PC-3 (cell line): Measurements from ENCODE around the gene ATG9A. TPM values are rescaled to one million over a fixed set of nuclear protein-coding genes. Genes with fewer than 3 reads are reported as not detected.

ENCODE experiments used
- ATAC-seq: fragments of 200-7000 bp; cut with Tn5 transposase; 2 replicates; pipeline ENCODE4 v1.9.1; 2020; ENCODE audit warnings: mild to moderate bottlenecking, moderate library complexity
- BruUV-seq: library from RNA; stranded (reverse); fragments of 400-500 nt; replicated peaks from 2 replicates; lab custom pipeline; 2021; lab: Mats Ljungman, UMichigan
- CTCF ChIA-PET: fragments of 300-600 bp; sonication (Branson Sonifier 250); formaldehyde crosslinking; loops from one replicate; lab custom pipeline; 2022; ENCODE audit warnings: antibody characterized with exemption; lab: Charles Lee
- POLR2A ChIA-PET: fragments of 300-600 bp; sonication (Branson Sonifier 250); formaldehyde crosslinking; loops from one replicate; lab custom pipeline; 2022; ENCODE audit warnings: antibody characterized with exemption; ENCODE audit not compliant: unreplicated experiment; lab: Charles Lee
- DNase-seq: peaks from one replicate; pipeline ENCODE4 v3.0.0-alpha.2; 2015
- H2AFZ ChIP-seq: fragments of 300-600 bp; sonication (generic); 2 replicates; pipeline ENCODE4 v1.6.0; 2016; ENCODE audit warnings: antibody characterized with exemption, low read length
- H3F3A ChIP-seq: fragments of 300-600 bp; sonication (generic); one replicate; pipeline ENCODE4 v1.6.0; 2017; ENCODE audit warnings: antibody characterized with exemption, low read length, control low read depth, mild to moderate bottlenecking; ENCODE audit not compliant: unreplicated experiment
- H3K27ac ChIP-seq: fragments of 300-600 bp; sonication (generic); 2 replicates; pipeline ENCODE4 v1.5.1; 2016; ENCODE audit warnings: mild to moderate bottlenecking, low read length
- H3K27me3 ChIP-seq: fragments of 300-600 bp; sonication (generic); 2 replicates; pipeline ENCODE4 v1.6.1; 2016; ENCODE audit warnings: low read length, mixed read lengths
- H3K36me3 ChIP-seq: fragments of 300-600 bp; sonication (generic); 2 replicates; pipeline ENCODE4 v1.6.1; 2016; ENCODE audit warnings: low read depth, mixed run types, low read length, mixed read lengths
- H3K4me1 ChIP-seq: fragments of 300-600 bp; sonication (generic); 2 replicates; pipeline ENCODE4 v1.5.1; 2016; ENCODE audit warnings: low read length; ENCODE audit not compliant: insufficient read depth
- H3K4me2 ChIP-seq: fragments of 300-600 bp; sonication (generic); 2 replicates; pipeline ENCODE4 v1.6.0; 2016; ENCODE audit warnings: low read length
- H3K4me3 ChIP-seq: fragments of 300-600 bp; sonication (generic); 2 replicates; pipeline ENCODE4 v1.5.1; 2016; ENCODE audit warnings: mild to moderate bottlenecking, low read length, mixed read lengths
- H3K79me2 ChIP-seq: fragments of 300-600 bp; sonication (generic); 2 replicates; pipeline ENCODE4 v1.6.1; 2017; ENCODE audit warnings: low read length, mixed read lengths
- H3K9ac ChIP-seq: fragments of 300-600 bp; sonication (generic); 2 replicates; pipeline ENCODE4 v1.6.0; 2016; ENCODE audit warnings: mild to moderate bottlenecking, low read length
- H3K9me2 ChIP-seq: fragments of 300-600 bp; sonication (generic); replicated peaks from 2 replicates; pipeline ENCODE4 v1.6.1; 2016; ENCODE audit warnings: mixed run types, low read length, mixed read lengths
- H3K9me3 ChIP-seq: fragments of 300-600 bp; sonication (generic); 2 replicates; pipeline ENCODE4 v1.6.1; 2016; ENCODE audit warnings: low read length, mixed read lengths
- H4K20me1 ChIP-seq: fragments of 300-600 bp; sonication (generic); 2 replicates; pipeline ENCODE4 v1.6.1; 2016; ENCODE audit warnings: low read length, mixed read lengths
- CTCF ChIP-seq: fragments of 300-600 bp; sonication (generic); conservative IDR thresholded peaks from 2 replicates; pipeline ENCODE4 v1.5.1; 2017; ENCODE audit warnings: antibody characterized with exemption, low read depth, mild to moderate bottlenecking, low read length
- EZH2 ChIP-seq: fragments of 300-600 bp; sonication (generic); IDR thresholded peaks from one replicate; pipeline ENCODE4 v1.6.1; 2017; ENCODE audit warnings: antibody characterized with exemption, mild to moderate bottlenecking, low read length; ENCODE audit not compliant: unreplicated experiment
- EZH2phosphoT487 ChIP-seq: fragments of 300-600 bp; sonication (generic); IDR thresholded peaks from 2 replicates; pipeline ENCODE4 v1.6.1; 2018; ENCODE audit warnings: mild to moderate bottlenecking, antibody characterized with exemption, low read length, borderline replicate concordance
- intact Hi-C: fragments of 100-400 bp; cut with micrococcal nuclease; formaldehyde crosslinking; loops from 2 replicates; pipeline ENCODE4 v1.9.0; 2023
- total RNA-seq: library from RNA; depleted of rRNA; stranded (reverse); fragments of >200 nt; gene quantifications from 2 replicates; pipeline ENCODE4 v1.2.3, GENCODE V29; 2014

ATG9A gene
- total RNA-seq, 1 experiment from 2014 or later: 59.6 TPM

GRCh38 chr2:219182331-219183150, 46.9 kb downstream of the ATG9A start:
- CTCF ChIA-PET: no interaction called here
- Histone ChIP-seq H2AFZ (no peak overlapping the region), H3K27me3 (no peaks in the 10 kb centered on the region), H3K4me2 (no peak overlapping the region), H3K9me2 (no peaks in the 10 kb centered on the region), H3K4me1 (peaks cover 11% of the 10 kb centered on the region), H3F3A (no peaks in the 10 kb centered on the region), H3K9ac (no peak overlapping the region), H3K79me2 (peaks cover 26% of the 10 kb centered on the region), H3K4me3 (no peak overlapping the region), H3K27ac (no peak overlapping the region), H4K20me1 (peaks cover 4% of the 10 kb centered on the region; the same call in 1 of the 2 replicates), H3K36me3 (peaks cover 16% of the 10 kb centered on the region; the same call in 1 of the 2 replicates), H3K9me3 (no peaks in the 10 kb centered on the region)
- ATAC-seq (no peak), DNase-seq (no peak)
- TF ChIP-seq EZH2 (no peak), EZH2phosphoT487 (no peak), CTCF (no peak)
- intact Hi-C loops: no loop called here
- POLR2A ChIA-PET: no interaction called here
- no TSS peak for BruUV-seq

GRCh38 chr2:219181531-219181930, 47.9 kb downstream of the ATG9A start:
- no peak for TF ChIP-seq CTCF
- Histone ChIP-seq H4K20me1 (peaks cover 4% of the 10 kb centered on the region; the same call in 1 of the 2 replicates), H3K27ac (no peak overlapping the region), H3K4me3 (no peak overlapping the region), H3K27me3 (no peaks in the 10 kb centered on the region), H3K4me2 (no peak overlapping the region), H3F3A (peaks cover 5% of the 10 kb centered on the region), H3K79me2 (peaks cover 27% of the 10 kb centered on the region), H3K9me3 (no peaks in the 10 kb centered on the region), H3K4me1 (peaks cover 17% of the 10 kb centered on the region), H2AFZ (no peak overlapping the region), H3K9me2 (no peaks in the 10 kb centered on the region), H3K9ac (no peak overlapping the region), H3K36me3 (peaks cover 16% of the 10 kb centered on the region; the same call in 1 of the 2 replicates)
- intact Hi-C loops: no loop called here
- no peak for DNase-seq
- BruUV-seq: TSS peak; percentile 0
- ChIA-PET CTCF (no interaction called here), POLR2A (no interaction called here)
- ATAC-seq: no peak

- H3F3A ChIP-seq: peaks cover 5% of the 10 kb centered on the region
- no peak for TF ChIP-seq EZH2
- no peak for TF ChIP-seq EZH2phosphoT487
- no peak for TF ChIP-seq CTCF
- DNase-seq: no peak
- H2AFZ ChIP-seq: no peak overlapping the region
- H3K4me3 ChIP-seq: no peak overlapping the region
- H3K79me2 ChIP-seq: peaks cover 32% of the 10 kb centered on the region
- no peak overlapping the region for H3K4me2 ChIP-seq
- no TSS peak for BruUV-seq
- H3K9me2 ChIP-seq: no peaks in the 10 kb centered on the region
- CTCF ChIA-PET: no interaction called here
- POLR2A ChIA-PET: no interaction called here
- intact Hi-C loops: no loop called here
- H3K27me3 ChIP-seq: no peaks in the 10 kb centered on the region
- H3K27ac ChIP-seq: no peak overlapping the region
- no peaks in the 10 kb centered on the region for H3K9me3 ChIP-seq
- peaks cover 17% of the 10 kb centered on the region for H3K4me1 ChIP-seq
- H3K36me3 ChIP-seq: peaks cover 16% of the 10 kb centered on the region; the same call in 1 of the 2 replicates
- no peak for ATAC-seq
- H3K9ac ChIP-seq: no peak overlapping the region
- H4K20me1 ChIP-seq: peaks cover 4% of the 10 kb centered on the region; the same call in 1 of the 2 replicates
Measured at GRCh38 chr2:219180961-219181360, 48.5 kb downstream of the ATG9A start.
